GM18517 (cell line): Measurements from ENCODE around the gene KRR1.
A peak's percentile ranks its signal among the peaks of the same experiment; 100 is the strongest.

Experiments
- ATAC-seq: cut with Tn5 transposase; IDR thresholded peaks from one replicate; pipeline ENCODE4 v1.9.1; 2021; ENCODE audit warnings: mild to moderate bottlenecking, moderate library complexity; ENCODE audit not compliant: unreplicated experiment

KRR1 gene

DNA sequence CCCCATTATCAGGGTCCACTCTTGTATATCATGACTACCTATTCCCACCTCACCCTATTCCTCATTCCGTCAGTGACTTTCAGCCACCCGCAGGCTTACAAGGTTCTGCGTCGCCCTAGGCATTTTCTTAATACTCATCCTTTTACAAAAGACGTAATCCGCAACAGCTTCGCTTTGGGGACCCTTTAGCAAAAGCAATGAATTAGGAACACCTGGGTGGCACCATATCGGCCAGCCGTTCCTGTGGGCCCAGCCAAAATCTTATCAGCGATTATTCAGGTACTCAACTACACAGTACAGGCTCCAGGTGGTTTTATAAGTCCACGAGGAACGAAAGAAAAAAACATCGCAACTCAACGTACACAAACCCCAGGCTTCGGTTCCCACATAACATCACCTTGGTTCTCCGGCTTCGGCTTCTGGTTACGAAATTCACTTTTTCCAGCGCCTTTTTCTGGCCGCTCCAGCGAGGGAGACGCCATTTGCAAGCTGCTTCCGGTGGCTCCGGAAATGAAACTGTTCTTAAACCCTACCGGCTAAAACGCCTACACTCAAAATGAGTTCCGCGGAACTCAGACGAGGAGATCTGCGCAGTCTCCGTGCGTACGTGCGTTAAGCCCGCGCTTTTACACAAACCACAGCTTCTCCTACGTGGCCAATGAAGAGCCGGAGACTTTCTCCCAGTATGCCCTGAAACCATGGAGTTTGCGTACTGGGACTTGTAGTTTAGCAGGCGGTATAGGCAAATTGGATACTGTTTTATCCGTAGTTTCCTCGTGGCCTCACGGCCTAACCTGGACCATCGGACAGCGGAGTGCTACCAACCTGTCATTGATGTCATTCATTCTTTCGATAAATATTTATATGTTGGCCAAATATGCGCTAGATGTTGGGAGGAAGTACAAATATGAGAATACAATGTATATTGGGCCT, at the start of gene KRR1:
TSS of gene KRR1 (minus strand) at position 494 of the 933 bp plus-strand sequence. CDS start at position 482, 12 bp downstream.
- peak; percentile 96 for ATAC-seq

DNA sequence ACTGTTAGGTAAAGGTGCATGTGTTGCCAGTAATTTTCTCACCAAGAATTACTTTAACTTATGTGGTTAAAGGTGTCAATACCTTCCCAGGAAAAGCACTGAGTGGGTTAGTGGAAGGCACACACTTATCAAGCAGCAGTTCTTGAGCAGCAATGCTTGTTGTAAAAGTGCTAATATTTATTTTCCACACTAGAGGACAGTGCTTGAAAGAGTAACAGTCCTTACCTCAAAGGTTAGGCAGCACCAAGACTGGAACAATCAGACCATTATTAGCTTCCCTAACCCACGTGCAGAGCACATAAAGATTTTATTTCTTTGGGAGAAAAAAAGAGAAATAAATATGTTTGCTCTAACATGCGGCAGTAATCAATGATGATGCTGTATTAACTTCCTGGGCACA, 48.8 kb upstream of the KRR1 start:
- no peak for ATAC-seq

DNA sequence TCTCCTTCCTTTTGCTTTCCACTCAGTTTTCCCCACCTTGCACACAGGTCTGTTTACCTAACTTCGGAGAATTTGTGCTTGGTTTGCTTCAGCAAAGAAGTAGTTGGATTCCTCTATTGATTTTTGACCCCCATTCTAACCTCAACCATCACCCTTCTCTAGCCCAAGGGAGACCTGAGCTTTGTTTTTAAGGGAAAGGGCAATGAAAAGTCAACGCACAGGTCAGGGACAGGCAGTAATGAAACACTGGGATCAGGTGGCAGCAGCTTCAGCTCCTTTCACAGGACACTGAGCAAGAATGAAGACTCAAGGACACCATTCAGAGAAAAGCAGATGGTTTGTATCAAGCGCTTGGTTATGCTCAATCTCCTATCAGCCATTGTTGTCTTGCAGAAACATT, 46.9 kb upstream of the KRR1 start:
- ATAC-seq: no peak

DNA sequence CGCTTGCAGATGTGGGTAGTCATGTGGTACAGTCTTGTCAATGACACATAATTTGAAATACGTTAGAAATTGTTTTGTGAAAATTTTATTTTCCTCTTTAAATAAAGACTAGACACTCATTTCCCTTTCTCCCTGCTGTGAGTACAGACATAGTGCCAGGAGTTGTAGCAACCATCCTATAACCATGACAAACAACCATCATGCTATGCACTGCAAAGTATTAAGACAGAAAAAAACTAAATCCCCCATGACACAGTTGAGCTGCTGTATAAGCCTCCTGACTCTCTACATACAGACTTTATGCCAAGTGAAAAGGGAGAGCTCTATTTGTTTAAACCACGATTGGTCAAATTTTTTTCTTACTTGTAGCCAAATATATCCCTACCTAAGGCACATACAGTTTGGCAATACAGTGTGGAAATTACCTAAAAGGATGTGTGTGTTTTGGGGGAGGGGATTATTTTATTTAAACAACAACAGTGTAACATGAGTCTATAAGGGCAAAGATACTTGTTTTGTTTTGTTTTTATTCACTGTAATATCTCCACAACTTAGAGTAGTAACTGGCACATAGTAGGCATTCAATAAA, 45.0 kb upstream of the KRR1 start:
- no peak for ATAC-seq

DNA sequence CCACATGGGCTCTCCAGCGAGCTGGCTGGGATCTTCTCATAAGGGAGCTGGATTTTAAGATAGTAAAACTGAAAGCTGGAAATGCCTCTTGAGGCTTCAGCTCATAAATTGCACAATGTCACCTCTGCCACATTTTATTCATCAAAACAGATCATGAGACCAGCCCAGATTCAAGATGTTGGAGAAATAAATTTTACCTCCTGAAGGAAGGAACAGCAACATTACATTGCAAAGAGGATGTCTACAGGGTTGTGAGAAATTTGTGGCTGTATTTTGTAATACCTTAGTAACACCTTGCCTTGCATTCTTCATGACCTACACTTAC, 43.1 kb upstream of the KRR1 start:
- no peak for ATAC-seq

DNA sequence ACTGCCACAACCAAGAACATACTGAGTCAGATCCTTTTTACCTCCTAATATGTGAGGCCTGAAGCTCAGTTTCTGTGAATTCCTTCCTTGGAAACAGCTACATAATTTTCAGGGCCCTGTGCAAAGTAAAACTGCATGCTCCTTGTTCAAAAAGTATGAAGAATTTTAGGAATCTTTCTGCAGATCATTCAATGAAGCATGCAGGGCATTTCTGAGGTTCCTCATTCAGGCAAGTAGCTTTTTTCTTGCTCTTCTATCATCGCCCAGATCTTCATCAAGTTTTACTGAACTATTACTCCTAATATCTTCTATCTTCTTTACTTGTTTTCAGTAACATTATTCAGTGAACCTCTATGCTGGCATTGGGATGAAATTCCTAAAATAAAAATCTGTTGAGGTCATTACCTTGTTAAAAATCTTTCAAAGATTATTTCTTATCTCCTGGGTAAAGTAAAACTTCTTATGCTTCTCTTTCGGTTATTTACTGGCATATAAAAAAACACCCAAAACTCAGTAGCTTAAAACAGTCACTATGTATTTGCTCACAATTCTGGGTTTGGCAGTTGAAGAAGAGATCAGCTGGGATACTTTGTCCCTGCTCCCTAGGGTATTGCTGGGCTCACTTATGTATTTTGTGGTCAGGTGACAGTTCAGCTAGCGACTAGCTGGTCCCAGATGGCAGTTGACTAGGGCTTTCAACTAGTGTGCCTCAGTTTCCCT, 42.6 kb upstream of the KRR1 start:
- ATAC-seq: no peak

DNA sequence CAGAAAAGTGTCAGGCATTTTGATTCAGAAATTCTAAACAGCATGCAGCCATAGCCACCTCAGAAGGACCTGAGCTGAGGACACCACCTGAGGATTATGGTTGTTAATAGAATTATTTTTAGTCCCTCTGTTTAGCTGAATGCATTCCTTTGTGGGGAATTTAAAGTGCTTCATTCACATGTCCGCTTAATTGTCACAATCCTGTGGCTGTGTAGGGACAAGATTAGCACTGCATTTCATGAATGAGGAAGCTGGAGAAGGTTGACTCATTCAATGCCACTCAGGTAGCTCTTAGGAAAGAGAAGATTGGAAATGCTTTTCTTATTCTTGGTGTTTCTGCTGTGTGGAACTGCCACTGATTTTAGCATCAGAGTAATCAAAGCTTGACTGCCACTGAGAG, 42.0 kb upstream of the KRR1 start:
- no peak for ATAC-seq

DNA sequence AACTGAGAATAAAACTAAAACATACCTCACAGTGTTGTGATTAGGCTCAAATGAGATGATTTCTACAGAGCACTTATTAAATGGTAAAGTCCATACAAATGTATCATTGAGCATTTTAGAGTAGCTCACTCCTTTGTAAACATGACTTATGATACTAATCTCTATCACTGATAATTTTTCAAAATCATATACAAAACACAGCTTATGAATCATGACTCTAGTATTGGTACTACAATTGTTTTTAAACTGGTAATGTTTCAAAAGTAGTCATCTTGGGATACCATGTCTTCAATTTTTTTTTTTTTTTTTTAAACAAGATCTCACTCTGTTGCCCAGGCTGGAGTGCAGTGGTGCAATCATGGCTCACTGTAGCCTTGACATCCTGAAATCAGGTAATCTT, 40.1 kb upstream of the KRR1 start:
- ATAC-seq: no peak

DNA sequence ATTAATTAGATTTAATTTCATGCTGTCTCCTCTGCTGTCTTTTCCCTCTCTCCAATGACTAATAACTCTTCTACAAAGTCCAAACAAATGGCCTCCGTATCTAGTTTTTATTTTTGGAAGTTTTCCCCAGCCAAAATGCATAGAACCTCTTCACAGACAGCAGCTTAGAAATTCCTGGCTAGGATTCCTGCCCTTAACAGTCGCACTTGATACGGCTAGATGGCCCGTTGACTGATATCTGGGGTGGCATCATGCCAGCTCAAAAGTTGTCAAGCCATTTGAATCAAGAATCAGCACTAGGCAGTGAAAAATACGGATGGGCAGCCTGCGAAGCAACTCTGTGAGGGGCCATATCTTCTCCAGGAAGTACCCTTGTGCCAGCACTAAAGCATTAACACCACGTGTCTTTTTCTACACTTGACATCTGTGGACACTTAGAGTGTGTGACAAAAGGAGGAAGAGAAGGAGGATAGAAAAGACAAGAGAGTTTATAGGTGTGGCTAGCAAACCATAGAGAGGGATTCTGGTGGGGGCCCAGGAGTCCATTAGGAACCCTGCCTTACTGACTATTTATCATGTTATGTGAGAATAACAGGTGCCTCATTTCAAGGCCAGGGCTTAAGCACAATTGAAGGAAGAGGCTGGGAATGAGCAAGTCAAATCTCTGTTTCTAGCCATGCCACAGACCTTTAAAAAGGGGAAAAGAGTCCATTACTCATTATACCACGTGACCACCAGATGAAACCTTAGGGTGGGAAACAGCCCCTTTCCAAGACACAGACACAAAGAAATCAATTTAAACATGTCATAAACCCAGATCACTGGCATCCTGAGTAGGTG, 39.2 kb upstream of the KRR1 start:
- no peak for ATAC-seq

DNA sequence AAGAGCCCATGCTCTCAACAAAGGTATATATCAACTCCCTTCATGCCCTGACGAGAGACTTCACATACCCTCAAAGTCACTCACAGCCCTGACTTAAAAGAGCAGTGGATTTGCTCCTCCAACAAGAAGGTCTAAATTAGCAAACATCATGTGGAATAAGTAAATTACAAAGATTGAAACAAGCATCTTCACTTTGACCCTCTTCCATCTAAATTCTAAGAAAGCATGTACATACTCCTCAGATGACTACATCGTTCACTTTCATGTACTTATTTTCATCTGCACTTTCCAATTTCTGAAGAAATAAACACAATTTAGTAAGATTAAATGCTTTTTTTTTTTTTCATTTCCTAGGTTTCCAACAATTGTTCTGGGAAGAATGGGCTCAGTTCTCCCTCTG, 38.6 kb upstream of the KRR1 start:
- no peak for ATAC-seq

DNA sequence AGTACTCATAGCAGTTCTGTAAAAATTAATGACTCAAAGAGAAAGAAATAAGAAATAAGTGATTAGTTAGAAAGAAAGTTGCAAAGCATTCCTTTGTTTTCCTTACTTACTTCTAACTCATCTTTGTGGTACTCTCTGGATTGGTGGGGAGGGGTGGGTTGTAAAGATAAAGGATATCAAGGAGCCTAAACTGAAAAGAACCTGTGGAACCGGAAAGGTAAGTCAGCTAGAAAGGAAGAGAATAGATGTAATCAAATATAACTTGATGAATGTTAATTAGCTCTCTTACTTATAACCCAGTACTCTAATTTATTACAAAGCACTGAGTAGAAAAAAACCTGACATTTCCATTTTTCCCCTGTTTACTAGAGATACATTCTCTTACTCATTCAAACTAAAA, 37.5 kb upstream of the KRR1 start:
- ATAC-seq: no peak

DNA sequence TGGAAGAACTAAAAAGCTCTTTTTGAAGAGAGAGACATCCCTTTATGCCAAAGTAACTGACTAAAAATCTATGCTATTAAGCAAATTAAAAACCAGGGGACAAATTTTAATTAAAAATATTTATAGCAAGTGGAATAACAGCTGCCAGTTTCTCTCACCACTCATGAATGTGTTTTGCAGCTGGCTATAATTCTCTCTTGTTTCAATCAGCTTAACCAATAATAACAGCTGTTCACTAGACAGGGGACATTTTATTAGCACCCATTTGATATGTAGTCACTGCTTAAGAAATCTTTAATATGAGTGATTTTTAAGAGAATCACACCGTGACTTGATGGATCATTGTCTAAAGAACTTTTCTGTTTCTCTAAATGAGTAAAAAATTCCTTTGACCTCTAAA, 34.2 kb upstream of the KRR1 start:
- no peak for ATAC-seq

DNA sequence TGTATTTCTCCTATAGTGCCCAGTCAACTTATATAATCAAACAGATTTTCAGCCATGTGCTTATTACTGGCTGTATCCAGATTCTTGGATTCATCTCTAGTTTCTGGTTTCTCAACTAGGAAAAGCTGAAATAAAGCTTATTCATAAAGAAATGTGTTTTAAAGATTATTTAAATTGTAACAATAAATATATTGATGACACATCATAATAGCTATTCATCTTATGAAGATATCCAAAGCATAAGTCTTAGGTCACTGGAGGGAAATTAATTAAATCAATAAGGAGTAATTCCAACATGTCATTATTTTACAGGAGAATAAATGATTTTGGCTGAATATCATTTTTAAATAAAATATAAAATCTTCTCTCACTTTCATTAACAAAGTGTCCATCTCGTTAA, 32.1 kb upstream of the KRR1 start:
- ATAC-seq: no peak

DNA sequence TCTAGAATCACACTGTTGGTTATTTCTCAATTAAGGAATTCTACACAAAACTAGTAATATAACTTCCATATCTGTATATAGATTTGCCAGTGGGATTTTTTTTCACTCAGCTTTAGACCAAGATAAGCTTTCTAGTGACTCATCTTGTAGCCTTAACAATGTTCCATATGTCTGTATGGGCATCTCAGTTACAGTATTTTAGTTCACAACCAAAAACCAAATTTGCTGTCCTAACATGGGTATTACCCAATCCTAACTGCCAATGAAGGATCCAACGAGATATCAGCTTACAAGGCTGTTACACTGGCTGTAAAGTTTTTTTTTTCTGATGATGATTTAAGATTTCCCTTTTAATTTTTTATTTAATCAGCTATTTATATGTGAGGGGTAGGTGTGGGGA, 31.5 kb upstream of the KRR1 start:
- no peak for ATAC-seq

DNA sequence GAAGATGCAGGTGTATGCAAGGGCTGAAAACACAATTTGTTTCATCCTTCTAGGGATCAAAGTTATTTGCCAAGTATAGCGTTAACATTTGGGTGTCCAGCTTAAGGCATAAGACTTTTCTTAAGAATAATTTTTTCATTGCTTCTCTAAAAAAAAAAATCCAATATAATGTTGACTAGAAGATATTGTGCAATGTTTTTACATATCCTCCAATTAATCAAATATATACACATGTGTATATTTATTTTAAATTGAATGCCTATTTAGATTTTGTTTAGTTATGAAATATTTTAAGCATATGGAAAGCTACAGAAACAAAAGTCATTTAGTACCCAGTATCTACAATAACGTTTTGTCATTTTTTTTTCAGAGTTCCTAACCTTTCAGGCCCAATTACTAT, 28.5 kb upstream of the KRR1 start:
- ATAC-seq: no peak

DNA sequence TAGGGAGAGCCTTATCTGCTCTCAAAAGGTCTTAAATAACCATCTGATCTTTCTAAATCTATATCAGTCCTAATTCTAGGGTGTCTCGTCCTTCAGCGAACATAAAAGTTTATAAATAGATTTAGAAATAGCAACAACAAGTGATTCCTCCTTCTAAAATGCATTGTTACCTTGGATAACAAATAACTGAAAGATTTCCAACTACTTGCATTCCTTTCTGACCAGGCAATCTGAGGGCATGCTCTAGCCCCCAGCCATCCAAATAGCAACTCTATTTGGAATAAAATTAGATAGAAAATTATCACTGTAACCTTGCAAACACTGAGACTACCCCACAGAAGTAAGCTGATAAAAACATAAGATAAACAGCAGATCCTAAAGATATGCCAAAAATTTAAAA, 21.8 kb upstream of the KRR1 start:
- ATAC-seq: no peak

DNA sequence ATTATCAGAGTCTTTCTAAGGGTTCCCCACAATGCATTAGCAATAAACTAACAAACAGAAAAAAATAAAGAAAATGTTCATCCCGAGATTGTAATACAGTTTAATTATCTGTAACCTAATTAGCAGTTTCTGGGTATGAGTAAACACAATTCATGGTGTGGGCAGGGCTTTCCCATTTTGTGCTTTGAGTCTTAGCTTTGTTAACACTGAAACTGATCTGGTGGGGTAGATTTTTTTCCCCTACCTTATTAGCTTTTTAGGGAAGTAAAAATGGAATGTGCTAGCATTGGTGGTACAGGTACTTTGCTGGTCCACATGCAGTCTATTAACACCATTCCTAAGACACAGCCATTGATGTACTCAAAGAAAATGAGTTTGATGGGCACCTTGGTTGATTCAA, 18.4 kb upstream of the KRR1 start:
- ATAC-seq: no peak

DNA sequence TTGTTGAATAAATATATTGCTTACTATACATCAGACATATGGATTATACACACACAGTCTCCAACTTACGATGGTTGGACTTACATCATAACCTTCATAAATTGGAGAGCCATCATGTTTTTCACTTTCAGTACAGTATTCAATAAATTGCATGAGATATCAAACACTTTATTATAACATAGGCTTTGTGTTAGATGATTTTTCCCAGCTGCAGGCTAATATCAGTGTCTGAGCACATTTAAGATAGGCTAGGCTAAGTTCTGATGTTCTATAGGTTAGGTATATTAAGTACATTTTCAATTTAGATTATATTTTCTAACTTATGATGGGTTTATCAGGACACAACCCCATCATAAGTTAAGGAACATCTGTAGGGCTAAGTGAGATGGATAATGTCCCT, 17.9 kb upstream of the KRR1 start:
- ATAC-seq: no peak

DNA sequence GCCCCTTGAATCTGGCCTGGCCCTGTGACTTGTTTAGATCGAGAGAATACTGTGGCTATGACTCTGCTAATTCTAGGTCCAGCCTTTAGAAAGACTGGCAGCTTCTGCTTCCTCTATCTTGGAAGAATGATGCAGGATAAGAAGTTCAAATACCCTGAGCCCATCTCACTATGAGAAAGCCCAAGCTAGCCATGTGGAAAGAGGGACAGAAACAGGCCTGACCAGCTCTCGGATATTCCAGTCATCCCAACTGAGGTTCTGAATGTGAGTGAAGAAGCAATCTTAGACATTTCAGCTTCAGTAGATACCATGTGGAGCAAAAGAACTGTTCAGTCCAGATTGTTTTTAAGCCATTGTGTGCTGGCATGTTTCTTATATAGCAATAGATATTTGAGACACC, 17.3 kb upstream of the KRR1 start:
- no peak for ATAC-seq

DNA sequence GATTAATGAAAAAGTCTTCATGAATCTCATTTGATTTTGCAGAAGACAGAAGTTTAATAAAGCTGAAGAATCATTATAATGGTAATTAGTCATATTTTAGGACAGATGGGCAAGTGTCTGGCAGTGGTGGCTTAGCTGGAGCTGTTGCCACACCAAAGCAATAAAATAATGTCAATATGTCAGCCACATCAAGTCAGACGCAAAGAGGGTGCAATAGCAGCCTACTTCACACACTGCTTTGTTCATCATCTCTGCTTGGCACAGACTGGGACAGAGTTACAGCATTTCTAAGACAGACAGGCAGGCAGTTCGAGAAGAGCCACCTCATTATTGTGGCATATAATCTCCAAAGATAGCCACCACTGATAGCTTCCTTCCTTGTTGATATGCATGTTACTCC, 16.9 kb upstream of the KRR1 start:
- ATAC-seq: no peak
